HEK293 (cell line): ENCODE measurements around the gene DYNLT2B.
"Not testable (repeated sequence)": the region's sequence is repeated elsewhere in the genome, so short reads cannot be mapped to it uniquely, and the experiment has no call there.

ENCODE experiments used
- CTCF ChIA-PET: fragments of 350-600 bp; formaldehyde crosslinking; extraction: SDS; loops from one replicate; lab custom pipeline; 2021; ENCODE audit warnings: antibody characterized with exemption; lab: Yijun Ruan, JAX
- POLR2A ChIA-PET: fragments of 300-600 bp; formaldehyde crosslinking; extraction: SDS; loops from one replicate; lab custom pipeline; 2020; ENCODE audit warnings: antibody characterized with exemption, inconsistent platforms; lab: Yijun Ruan, JAX
- H3K27ac ChIP-seq: fragments of 200-500 bp; sonication (Bioruptor generic); 2 replicates; pipeline ENCODE4 v1.5.1; 2014; ENCODE audit warnings: low read depth, low read length, control low read depth, inconsistent platforms; ENCODE audit errors: extremely low read depth
- H3K36me3 ChIP-seq, 2 experiments: fragments of 200-500 bp in 1 of 2; sonication (Bioruptor generic) in 1 of 2; 1 replicate in 1 of 2; 2 replicates in 1 of 2; pipeline ENCODE4 v1.5.1; 2014 to 2017; ENCODE audit warnings: inconsistent platforms in 2 of 2, low read length in 2 of 2; ENCODE audit not compliant: control insufficient read depth in 2 of 2, insufficient read depth in 1 of 2
- H3K4me1 ChIP-seq: fragments of 200-500 bp; sonication (Bioruptor generic); 2 replicates; pipeline ENCODE4 v1.5.1; 2014; ENCODE audit warnings: mild to moderate bottlenecking, low read length, inconsistent platforms; ENCODE audit not compliant: control insufficient read depth, insufficient read depth
- H3K4me3 ChIP-seq: 2 replicates; pipeline ENCODE4 v1.5.1; 2011; ENCODE audit warnings: low read depth, mild to moderate bottlenecking, control low read depth, low read length, moderate library complexity
- H3K9me3 ChIP-seq: fragments of 200-500 bp; sonication (Bioruptor generic); 2 replicates; pipeline ENCODE4 v1.5.1; 2014; ENCODE audit warnings: low read depth, low read length, inconsistent platforms; ENCODE audit not compliant: control insufficient read depth, insufficient read depth
- GLI4 ChIP-seq: fragments of 450-650 bp; formaldehyde crosslinking; IDR thresholded peaks from 2 replicates; pipeline ENCODE4 v1.5.1; 2016; ENCODE audit warnings: missing biosample characterization, missing genetic modification characterization
- SCRT1 ChIP-seq: fragments of 450-650 bp; formaldehyde crosslinking; IDR thresholded peaks from 2 replicates; pipeline ENCODE4 v1.5.1; 2016; ENCODE audit warnings: missing biosample characterization, missing genetic modification characterization, borderline replicate concordance
- SP3 ChIP-seq: fragments of 450-650 bp; formaldehyde crosslinking; IDR thresholded peaks from 2 replicates; pipeline ENCODE4 v1.5.1; 2016; ENCODE audit warnings: missing biosample characterization, missing genetic modification characterization
- SP7 ChIP-seq: fragments of 450-650 bp; formaldehyde crosslinking; IDR thresholded peaks from 2 replicates; pipeline ENCODE4 v1.5.1; 2016; ENCODE audit warnings: missing biosample characterization, missing genetic modification characterization
- YY1 ChIP-seq: fragments of 450-650 bp; formaldehyde crosslinking; IDR thresholded peaks from 2 replicates; pipeline ENCODE4 v1.5.1; 2018; ENCODE audit warnings: missing biosample characterization, missing genetic modification characterization
- ZNF138 ChIP-seq: fragments of 450-650 bp; formaldehyde crosslinking; IDR thresholded peaks from 2 replicates; pipeline ENCODE4 v1.5.1; 2016; ENCODE audit warnings: missing biosample characterization, missing genetic modification characterization, borderline replicate concordance
- ZNF341 ChIP-seq: fragments of 450-650 bp; formaldehyde crosslinking; IDR thresholded peaks from 2 replicates; pipeline ENCODE4; 2016; ENCODE audit warnings: low read depth, missing biosample characterization, missing genetic modification characterization
- ZNF404 ChIP-seq: fragments of 450-650 bp; formaldehyde crosslinking; IDR thresholded peaks from 2 replicates; pipeline ENCODE4 v1.5.1; 2017; ENCODE audit warnings: missing biosample characterization, missing genetic modification characterization
- ZNF585B ChIP-seq: fragments of 450-650 bp; formaldehyde crosslinking; IDR thresholded peaks from 2 replicates; pipeline ENCODE4 v1.5.1; 2016; ENCODE audit warnings: missing biosample characterization, missing genetic modification characterization
- ZNF621 ChIP-seq: fragments of 450-650 bp; formaldehyde crosslinking; IDR thresholded peaks from 2 replicates; pipeline ENCODE4 v1.5.1; 2017; ENCODE audit warnings: missing biosample characterization, missing genetic modification characterization
- ZNF785 ChIP-seq: fragments of 450-650 bp; formaldehyde crosslinking; IDR thresholded peaks from 2 replicates; pipeline ENCODE4 v1.5.1; 2016; ENCODE audit warnings: missing biosample characterization, missing genetic modification characterization
- ZNF792 ChIP-seq: fragments of 450-650 bp; formaldehyde crosslinking; IDR thresholded peaks from 2 replicates; pipeline ENCODE4 v1.5.1; 2016; ENCODE audit warnings: missing biosample characterization, missing genetic modification characterization
- ZXDB ChIP-seq: fragments of 450-650 bp; formaldehyde crosslinking; IDR thresholded peaks from 2 replicates; pipeline ENCODE4 v1.5.1; 2016; ENCODE audit warnings: missing biosample characterization, missing genetic modification characterization
- TF ChIP-seq, protein P1 (sequence below): fragments of 450-650 bp; formaldehyde crosslinking; IDR thresholded peaks from 2 replicates; pipeline ENCODE4 v1.5.1; 2017; ENCODE audit warnings: missing biosample characterization, missing genetic modification characterization
- TF ChIP-seq, protein P2 (sequence below): fragments of 450-650 bp; formaldehyde crosslinking; IDR thresholded peaks from 2 replicates; pipeline ENCODE4 v1.5.1; 2017; ENCODE audit warnings: missing biosample characterization, missing genetic modification characterization
- TF ChIP-seq, protein P3 (sequence below): fragments of 450-650 bp; formaldehyde crosslinking; conservative IDR thresholded peaks from 2 replicates; pipeline ENCODE4 v1.5.1; 2016; ENCODE audit warnings: low read depth, missing biosample characterization, missing genetic modification characterization
- TF ChIP-seq, protein P4 (sequence below): fragments of 450-650 bp; formaldehyde crosslinking; IDR thresholded peaks from 2 replicates; pipeline ENCODE4 v1.5.1; 2017; ENCODE audit warnings: missing biosample characterization, mild to moderate bottlenecking, missing genetic modification characterization, moderate library complexity

Gene DYNLT2B

DNA sequence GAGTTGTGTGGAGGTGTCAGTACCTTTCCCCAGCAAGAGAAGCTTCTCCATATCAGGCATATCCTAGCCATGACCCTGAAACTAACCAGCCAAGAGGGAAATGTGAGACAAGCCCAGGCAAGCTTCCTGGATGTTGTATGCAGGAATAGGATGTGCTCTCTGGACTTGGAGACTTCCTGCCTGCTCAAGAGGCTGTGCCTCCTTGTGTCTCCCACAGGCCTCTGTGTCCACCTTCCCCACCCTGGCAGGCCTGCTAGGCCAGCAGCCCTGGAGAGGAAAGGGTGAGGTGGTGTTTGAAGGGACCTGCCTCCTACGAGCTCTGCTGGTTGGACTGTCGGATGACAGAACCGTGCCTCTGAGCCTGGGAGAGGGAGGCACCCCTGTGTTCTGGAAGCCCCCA is 2.1 kb upstream of the DYNLT2B start:
- H3K27ac ChIP-seq: no peak overlapping the region
- TF ChIP-seq ZNF404 (no peak), ZNF341 (peak; percentile 62)
- TF ChIP-seq, protein P1, sequence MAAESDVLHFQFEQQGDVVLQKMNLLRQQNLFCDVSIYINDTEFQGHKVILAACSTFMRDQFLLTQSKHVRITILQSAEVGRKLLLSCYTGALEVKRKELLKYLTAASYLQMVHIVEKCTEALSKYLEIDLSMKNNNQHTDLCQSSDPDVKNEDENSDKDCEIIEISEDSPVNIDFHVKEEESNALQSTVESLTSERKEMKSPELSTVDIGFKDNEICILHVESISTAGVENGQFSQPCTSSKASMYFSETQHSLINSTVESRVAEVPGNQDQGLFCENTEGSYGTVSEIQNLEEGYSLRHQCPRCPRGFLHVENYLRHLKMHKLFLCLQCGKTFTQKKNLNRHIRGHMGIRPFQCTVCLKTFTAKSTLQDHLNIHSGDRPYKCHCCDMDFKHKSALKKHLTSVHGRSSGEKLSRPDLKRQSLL: no peak
- H3K4me3 ChIP-seq: no peak overlapping the region
- no peaks in the 10 kb centered on the region for H3K9me3 ChIP-seq
- H3K4me1 ChIP-seq: no peaks in the 10 kb centered on the region
- ChIA-PET CTCF (no interaction called here), POLR2A (no interaction called here)
- H3K36me3 ChIP-seq: peaks cover 0 to 5% of the 10 kb centered on the region in 2 experiments; a peak in 1 of 3 replicates

DNA sequence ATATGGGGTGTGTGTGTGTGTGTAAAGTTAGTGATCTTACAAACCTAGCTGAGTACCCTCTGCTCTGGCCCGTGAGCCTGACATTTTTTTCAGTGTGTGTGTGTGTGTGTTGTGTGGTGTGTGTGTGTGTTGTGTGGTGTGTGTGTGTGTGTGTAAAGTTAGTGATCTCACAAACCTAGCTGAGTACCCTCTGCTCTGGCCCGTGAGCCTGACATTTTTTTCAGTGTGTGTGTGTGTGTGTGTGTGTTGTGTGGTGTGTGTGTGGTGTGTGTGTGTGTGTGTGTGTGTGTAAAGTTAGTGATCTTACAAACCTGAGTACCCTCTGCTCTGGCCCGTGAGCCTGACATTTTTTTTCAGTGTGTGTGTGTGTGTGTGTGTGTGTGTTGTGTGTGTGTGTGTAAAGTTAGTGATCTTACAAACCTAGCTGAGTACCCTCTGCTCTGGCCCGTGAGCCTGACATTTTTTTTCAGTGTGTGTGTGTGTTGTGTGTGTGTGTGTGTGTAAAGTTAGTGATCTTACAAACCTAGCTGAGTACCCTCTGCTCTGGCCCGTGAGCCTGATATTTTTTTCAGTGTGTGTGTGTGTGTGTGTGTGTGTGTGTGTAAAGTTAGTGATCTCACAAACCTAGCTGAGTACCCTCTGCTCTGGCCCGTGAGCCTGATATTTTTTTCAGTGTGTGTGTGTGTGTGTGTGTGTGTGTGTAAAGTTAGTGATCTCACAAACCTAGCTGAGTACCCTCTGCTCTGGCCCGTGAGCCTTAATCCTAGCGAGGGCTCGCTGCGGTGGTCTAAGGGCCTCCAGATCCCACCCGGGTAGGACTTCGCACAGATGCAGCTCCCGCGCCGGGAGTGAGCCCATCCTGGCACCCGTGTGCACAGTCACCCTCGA is 997 bp downstream of the DYNLT2B start:
- CTCF ChIA-PET: interaction anchor here (0.6 to 0.7 kb wide), 3 partner anchors 10 to 369 kb away, joined by 3 to 4 read pairs (median 3); no protein-coding TSS in a partner anchor
- Histone ChIP-seq H3K4me3 (peak overlapping the region; percentile 96), H3K27ac (peak overlapping the region; percentile 80)
- TF ChIP-seq, protein P2, sequence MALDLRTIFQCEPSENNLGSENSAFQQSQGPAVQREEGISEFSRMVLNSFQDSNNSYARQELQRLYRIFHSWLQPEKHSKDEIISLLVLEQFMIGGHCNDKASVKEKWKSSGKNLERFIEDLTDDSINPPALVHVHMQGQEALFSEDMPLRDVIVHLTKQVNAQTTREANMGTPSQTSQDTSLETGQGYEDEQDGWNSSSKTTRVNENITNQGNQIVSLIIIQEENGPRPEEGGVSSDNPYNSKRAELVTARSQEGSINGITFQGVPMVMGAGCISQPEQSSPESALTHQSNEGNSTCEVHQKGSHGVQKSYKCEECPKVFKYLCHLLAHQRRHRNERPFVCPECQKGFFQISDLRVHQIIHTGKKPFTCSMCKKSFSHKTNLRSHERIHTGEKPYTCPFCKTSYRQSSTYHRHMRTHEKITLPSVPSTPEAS: peak; percentile 95
- H3K4me1 ChIP-seq, H3K36me3 ChIP-seq, H3K9me3 ChIP-seq: not testable (repeated sequence)
- POLR2A ChIA-PET: interaction anchor here (0.8 to 1.2 kb wide), 4 partner anchors 10 to 116 kb away, joined by 3 to 5 read pairs (median 4); partner anchors contain the start of genes PCYT1A and UBXN7

DNA sequence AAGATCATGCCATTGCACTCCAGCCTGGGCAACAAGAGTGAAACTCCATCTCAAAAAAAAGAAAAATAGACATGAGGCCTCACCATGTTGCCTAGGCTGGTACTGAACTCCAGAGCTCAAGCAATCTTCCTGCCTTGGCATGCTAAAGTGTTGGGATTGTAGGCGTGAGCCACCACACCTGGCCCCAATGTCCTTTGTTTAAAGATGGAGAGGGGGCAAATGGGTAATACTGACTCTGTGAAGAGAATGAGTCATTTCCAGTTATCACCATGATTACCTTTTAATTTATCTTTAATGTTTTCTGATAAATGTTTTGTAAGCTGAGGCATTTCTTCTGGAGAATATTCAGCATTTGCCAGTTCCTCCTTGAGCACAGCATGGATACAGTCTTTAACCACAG is 2.2 kb downstream of the DYNLT2B start:
- Histone ChIP-seq H3K4me1 (no peaks in the 10 kb centered on the region), H3K4me3 (no peak overlapping the region), H3K27ac (no peak overlapping the region), H3K9me3 (no peaks in the 10 kb centered on the region), H3K36me3 (peaks cover 0 to 8% of the 10 kb centered on the region in 2 experiments; a peak in 2 of 3 replicates)
- ChIA-PET CTCF (no interaction called here), POLR2A (no interaction called here)
- TF ChIP-seq ZXDB: no peak
- TF ChIP-seq YY1: no peak
- TF ChIP-seq, protein P3, sequence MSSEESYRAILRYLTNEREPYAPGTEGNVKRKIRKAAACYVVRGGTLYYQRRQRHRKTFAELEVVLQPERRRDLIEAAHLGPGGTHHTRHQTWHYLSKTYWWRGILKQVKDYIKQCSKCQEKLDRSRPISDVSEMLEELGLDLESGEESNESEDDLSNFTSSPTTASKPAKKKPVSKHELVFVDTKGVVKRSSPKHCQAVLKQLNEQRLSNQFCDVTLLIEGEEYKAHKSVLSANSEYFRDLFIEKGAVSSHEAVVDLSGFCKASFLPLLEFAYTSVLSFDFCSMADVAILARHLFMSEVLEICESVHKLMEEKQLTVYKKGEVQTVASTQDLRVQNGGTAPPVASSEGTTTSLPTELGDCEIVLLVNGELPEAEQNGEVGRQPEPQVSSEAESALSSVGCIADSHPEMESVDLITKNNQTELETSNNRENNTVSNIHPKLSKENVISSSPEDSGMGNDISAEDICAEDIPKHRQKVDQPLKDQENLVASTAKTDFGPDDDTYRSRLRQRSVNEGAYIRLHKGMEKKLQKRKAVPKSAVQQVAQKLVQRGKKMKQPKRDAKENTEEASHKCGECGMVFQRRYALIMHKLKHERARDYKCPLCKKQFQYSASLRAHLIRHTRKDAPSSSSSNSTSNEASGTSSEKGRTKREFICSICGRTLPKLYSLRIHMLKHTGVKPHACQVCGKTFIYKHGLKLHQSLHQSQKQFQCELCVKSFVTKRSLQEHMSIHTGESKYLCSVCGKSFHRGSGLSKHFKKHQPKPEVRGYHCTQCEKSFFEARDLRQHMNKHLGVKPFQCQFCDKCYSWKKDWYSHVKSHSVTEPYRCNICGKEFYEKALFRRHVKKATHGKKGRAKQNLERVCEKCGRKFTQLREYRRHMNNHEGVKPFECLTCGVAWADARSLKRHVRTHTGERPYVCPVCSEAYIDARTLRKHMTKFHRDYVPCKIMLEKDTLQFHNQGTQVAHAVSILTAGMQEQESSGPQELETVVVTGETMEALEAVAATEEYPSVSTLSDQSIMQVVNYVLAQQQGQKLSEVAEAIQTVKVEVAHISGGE (tag by site-specific recombination): no peak
- no peak for TF ChIP-seq SP3 (tag by site-specific recombination)
- no peak for TF ChIP-seq SCRT1 (tag by site-specific recombination)
- TF ChIP-seq ZNF585B: no peak
- TF ChIP-seq GLI4 (tag by site-specific recombination): no peak
- no peak for TF ChIP-seq ZNF621
- TF ChIP-seq, protein P4, sequence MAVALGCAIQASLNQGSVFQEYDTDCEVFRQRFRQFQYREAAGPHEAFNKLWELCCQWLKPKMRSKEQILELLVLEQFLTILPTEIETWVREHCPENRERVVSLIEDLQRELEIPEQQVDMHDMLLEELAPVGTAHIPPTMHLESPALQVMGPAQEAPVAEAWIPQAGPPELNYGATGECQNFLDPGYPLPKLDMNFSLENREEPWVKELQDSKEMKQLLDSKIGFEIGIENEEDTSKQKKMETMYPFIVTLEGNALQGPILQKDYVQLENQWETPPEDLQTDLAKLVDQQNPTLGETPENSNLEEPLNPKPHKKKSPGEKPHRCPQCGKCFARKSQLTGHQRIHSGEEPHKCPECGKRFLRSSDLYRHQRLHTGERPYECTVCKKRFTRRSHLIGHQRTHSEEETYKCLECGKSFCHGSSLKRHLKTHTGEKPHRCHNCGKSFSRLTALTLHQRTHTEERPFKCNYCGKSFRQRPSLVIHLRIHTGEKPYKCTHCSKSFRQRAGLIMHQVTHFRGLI (tag by site-specific recombination): no peak
- TF ChIP-seq SP7 (tag by site-specific recombination): no peak
- no peak for TF ChIP-seq ZNF792
- no peak for TF ChIP-seq ZNF785 (tag by site-specific recombination)
- no peak for TF ChIP-seq ZNF138 (tag by site-specific recombination)
